Body of pancreas (tissue), 4 donors: Measurements from ENCODE around the gene TM6SF1. TPM values are rescaled to one million over a fixed set of nuclear protein-coding genes. Genes with fewer than 3 reads are reported as not detected.

Source experiments
- ATAC-seq: fragments of 150-250 bp; one replicate; pipeline ENCODE4 v1.9.1; 2016
- DNase-seq, 4 donors: peaks; one replicate each; pipeline ENCODE4 v3.0.0-alpha.2; 2019
- H3K27ac ChIP-seq, 4 donors: fragments of 200-600 bp; sonication (generic); 1 replicate in 3 of 4; 2 replicates in 1 of 4; pipeline versions ENCODE4 v1.5.1 to v1.6.1; 2016 to 2019; ENCODE audit warnings: mild to moderate bottlenecking in 1 of 4, mixed read lengths in 1 of 4, moderate library complexity in 1 of 4
- H3K27me3 ChIP-seq, 2 donors: fragments of 200-600 bp; sonication (generic); one replicate each; pipeline ENCODE4 v1.6.0; 2016; ENCODE audit warnings: mild to moderate bottlenecking in 1 of 2
- H3K36me3 ChIP-seq, 2 donors: fragments of 200-600 bp; sonication (generic); replicated peaks in 1 of 2; 2 replicates each; pipeline ENCODE4 v1.5.1; 2016; ENCODE audit warnings: low read depth in 2 of 2; ENCODE audit not compliant: insufficient read depth in 1 of 2
- H3K4me1 ChIP-seq: fragments of 200-600 bp; sonication (generic); one replicate; pipeline ENCODE4 v1.6.0; 2016
- H3K4me3 ChIP-seq, 2 donors: fragments of 200-600 bp; sonication (generic); 1 replicate in 1 of 2; 2 replicates in 1 of 2; pipeline ENCODE4 v1.5.1; 2016 to 2019
- H3K9me3 ChIP-seq, 3 donors: fragments of 200-600 bp; sonication (generic); 1 replicate in 2 of 3; 2 replicates in 1 of 3; pipeline ENCODE4 v1.5.1; 2016
- CTCF ChIP-seq, 7 experiments: fragments of 450-650 bp in 4 of 7; fragments of 200-600 bp in 3 of 7; sonication (generic) in 3 of 7; IDR thresholded peaks; one replicate each; pipeline ENCODE4 v1.5.1; 2016 to 2019; ENCODE audit warnings: antibody characterized with exemption in 7 of 7
- POLR2A ChIP-seq, 3 donors: fragments of 450-650 bp; IDR thresholded peaks; one replicate each; pipeline ENCODE4 v1.6.1; 2016; ENCODE audit warnings: antibody characterized with exemption in 3 of 3, mild to moderate bottlenecking in 2 of 3
- WGBS, 2 donors: methylation state at CpG; one replicate each; pipeline ENCODE4 v1.1.5; 2017; 5-methylcytosine and 5-hydroxymethylcytosine counted together
- intact Hi-C: fragments of 100-400 bp; cut with DNase I; formaldehyde crosslinking; loops from one replicate; pipeline ENCODE4 v1.15.1; 2023
- total RNA-seq, 2 donors: library from RNA; depleted of rRNA; stranded (reverse); fragments of >200 nt; gene quantifications; one replicate each; pipeline ENCODE4 v1.1.0, GENCODE V29; 2016

The TM6SF1 gene
- total RNA-seq, 2 donors from 2014 or later: 1.8 to 2.3 TPM

GRCh38 chr15:83118291-83118827 is 10.9 kb downstream of the TM6SF1 start:
- no peaks in the 10 kb centered on the region for H3K4me1 ChIP-seq
- no peaks in the 10 kb centered on the region for H3K36me3 ChIP-seq
- intact Hi-C loops: no loop called here
- 63 to 65% methylated on average over 6 of the region's 6 CpGs for WGBS, 2 donors
- no peak overlapping the region for H3K4me3 ChIP-seq
- no peak for TF ChIP-seq CTCF (IDR thresholded peaks at IDR 0.05)
- no peak for TF ChIP-seq POLR2A (IDR thresholded peaks at IDR 0.05)
- no peaks in the 10 kb centered on the region for H3K9me3 ChIP-seq
- H3K27me3 ChIP-seq: no peaks in the 10 kb centered on the region
- ATAC-seq (no peak), DNase-seq (no peak)
- H3K27ac ChIP-seq: no peak overlapping the region

GRCh38 chr15:83118968-83119367 is 11.5 kb downstream of the TM6SF1 start:
- whole genome bisulfite sequencing, 2 donors: 69 to 78% methylated on average over 3 to 4 of the region's 4 CpGs
- no peak overlapping the region for H3K4me3 ChIP-seq

GRCh38 chr15:83119968-83120581 is 12.6 kb downstream of the TM6SF1 start:
- H3K4me3 ChIP-seq: no peak overlapping the region
- DNase-seq (no peak), ATAC-seq (no peak)
- H3K36me3 ChIP-seq: no peaks in the 10 kb centered on the region
- TF ChIP-seq POLR2A (IDR thresholded peaks at IDR 0.05) (no peak), CTCF (IDR thresholded peaks at IDR 0.05) (no peak)
- no peaks in the 10 kb centered on the region for H3K27me3 ChIP-seq
- H3K9me3 ChIP-seq: no peaks in the 10 kb centered on the region
- intact Hi-C loops: no loop called here
- no peaks in the 10 kb centered on the region for H3K4me1 ChIP-seq
- 71 to 75% methylated on average over 9 of the region's 9 CpGs for WGBS, 2 donors
- H3K27ac ChIP-seq: no peak overlapping the region

More at GRCh38 chr15:83118968-83119367, 11.5 kb downstream of the TM6SF1 start:
- H3K9me3 ChIP-seq: no peaks in the 10 kb centered on the region
- H3K4me1 ChIP-seq: no peaks in the 10 kb centered on the region
- no peak for TF ChIP-seq POLR2A (IDR thresholded peaks at IDR 0.05)
- no peak for TF ChIP-seq CTCF (IDR thresholded peaks at IDR 0.05)
- no peaks in the 10 kb centered on the region for H3K36me3 ChIP-seq
- ATAC-seq: no peak
- H3K27me3 ChIP-seq: no peaks in the 10 kb centered on the region
- intact Hi-C loops: no loop called here
- no peak for DNase-seq
- H3K27ac ChIP-seq: no peak overlapping the region

GRCh38 chr15:83123529-83123928 is 16.1 kb downstream of the TM6SF1 start:
- Histone ChIP-seq H3K9me3 (no peaks in the 10 kb centered on the region), H3K27ac (no peak overlapping the region), H3K4me3 (no peak overlapping the region), H3K36me3 (no peaks in the 10 kb centered on the region), H3K27me3 (no peaks in the 10 kb centered on the region), H3K4me1 (no peaks in the 10 kb centered on the region)
- intact Hi-C loops: no loop called here
- no peak for ATAC-seq
- TF ChIP-seq POLR2A (IDR thresholded peaks at IDR 0.05): no peak
- TF ChIP-seq CTCF (IDR thresholded peaks at IDR 0.05): no peak
- WGBS, 2 donors: 86 to 96% methylated on average over 1 of the region's 1 CpG
- DNase-seq: no peak
